ENCODE data around the gene OARD1.

The OARD1 gene

DNA sequence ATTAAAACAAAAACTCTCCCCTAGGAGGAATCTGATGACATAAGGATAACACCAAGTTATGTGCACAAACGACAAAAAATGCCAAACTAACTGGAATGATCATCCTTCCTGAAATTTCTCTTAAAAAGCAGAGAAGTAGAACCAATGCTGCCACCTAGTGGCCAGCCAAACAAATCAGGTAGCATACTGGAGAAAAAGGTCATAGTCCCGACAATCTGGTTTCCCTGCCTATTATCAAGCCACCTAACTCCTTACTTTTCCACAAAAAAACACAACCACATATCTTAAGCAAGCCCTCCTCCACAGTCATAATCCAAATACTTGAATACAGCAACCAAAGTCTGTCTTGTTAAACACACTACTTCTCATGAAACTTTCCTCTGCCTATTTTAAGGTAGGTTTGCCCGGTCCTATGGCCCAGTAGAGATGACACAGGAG lies 5.3 kb downstream of the OARD1 start (continued):
- no peak for TF ChIP-seq ZFP30 (CRISPR knock-in tag; IDR thresholded peaks at IDR 0.05)

DNA sequence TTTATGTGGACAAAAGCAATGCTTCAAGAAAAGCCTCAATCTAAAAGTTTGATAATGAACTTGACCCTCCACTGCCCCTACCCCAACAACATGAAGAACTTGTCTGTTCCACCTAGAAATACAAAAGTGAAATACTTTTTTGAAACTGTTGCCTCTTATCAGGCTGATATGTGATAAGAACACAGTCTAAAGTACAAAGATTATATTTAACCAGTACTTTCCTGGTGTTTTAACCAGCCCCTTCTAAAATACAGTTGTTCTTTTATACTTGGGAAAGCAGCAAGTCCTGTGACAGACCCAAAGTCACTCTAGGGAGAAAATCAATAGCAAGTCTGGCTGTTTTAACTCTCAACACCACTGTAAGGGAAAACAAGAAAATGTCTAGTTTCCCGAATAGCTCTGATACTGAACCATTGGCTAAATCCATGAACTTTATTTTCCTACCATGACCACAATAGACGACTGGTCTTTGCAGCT lies 6.6 kb downstream of the OARD1 start:
- no peak for TF ChIP-seq ZNF70 (CRISPR knock-in tag; IDR thresholded peaks at IDR 0.05)
- TF ChIP-seq, protein P1, sequence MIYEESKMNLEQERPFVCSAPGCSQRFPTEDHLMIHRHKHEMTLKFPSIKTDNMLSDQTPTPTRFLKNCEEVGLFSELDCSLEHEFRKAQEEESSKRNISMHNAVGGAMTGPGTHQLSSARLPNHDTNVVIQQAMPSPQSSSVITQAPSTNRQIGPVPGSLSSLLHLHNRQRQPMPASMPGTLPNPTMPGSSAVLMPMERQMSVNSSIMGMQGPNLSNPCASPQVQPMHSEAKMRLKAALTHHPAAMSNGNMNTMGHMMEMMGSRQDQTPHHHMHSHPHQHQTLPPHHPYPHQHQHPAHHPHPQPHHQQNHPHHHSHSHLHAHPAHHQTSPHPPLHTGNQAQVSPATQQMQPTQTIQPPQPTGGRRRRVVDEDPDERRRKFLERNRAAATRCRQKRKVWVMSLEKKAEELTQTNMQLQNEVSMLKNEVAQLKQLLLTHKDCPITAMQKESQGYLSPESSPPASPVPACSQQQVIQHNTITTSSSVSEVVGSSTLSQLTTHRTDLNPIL (CRISPR knock-in tag; IDR thresholded peaks at IDR 0.05; ENCODE audit: low read depth) = no peak
- no peak for TF ChIP-seq ZC3H10 (CRISPR knock-in tag; IDR thresholded peaks at IDR 0.05)
- TF ChIP-seq CSDC2 (CRISPR knock-in tag; IDR thresholded peaks at IDR 0.05) = no peak
- no peak for TF ChIP-seq ZFP3 (CRISPR knock-in tag; IDR thresholded peaks at IDR 0.05)
- TF ChIP-seq ESRRG (CRISPR knock-in tag; IDR thresholded peaks at IDR 0.05) = no peak
- TF ChIP-seq BACH2 (CRISPR knock-in tag; IDR thresholded peaks at IDR 0.05; ENCODE audit: borderline replicate concordance) = no peak
- TF ChIP-seq, protein P2, sequence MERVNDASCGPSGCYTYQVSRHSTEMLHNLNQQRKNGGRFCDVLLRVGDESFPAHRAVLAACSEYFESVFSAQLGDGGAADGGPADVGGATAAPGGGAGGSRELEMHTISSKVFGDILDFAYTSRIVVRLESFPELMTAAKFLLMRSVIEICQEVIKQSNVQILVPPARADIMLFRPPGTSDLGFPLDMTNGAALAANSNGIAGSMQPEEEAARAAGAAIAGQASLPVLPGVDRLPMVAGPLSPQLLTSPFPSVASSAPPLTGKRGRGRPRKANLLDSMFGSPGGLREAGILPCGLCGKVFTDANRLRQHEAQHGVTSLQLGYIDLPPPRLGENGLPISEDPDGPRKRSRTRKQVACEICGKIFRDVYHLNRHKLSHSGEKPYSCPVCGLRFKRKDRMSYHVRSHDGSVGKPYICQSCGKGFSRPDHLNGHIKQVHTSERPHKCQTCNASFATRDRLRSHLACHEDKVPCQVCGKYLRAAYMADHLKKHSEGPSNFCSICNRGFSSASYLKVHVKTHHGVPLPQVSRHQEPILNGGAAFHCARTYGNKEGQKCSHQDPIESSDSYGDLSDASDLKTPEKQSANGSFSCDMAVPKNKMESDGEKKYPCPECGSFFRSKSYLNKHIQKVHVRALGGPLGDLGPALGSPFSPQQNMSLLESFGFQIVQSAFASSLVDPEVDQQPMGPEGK (CRISPR knock-in tag; IDR thresholded peaks at IDR 0.05; ENCODE audit: borderline replicate concordance) = no peak
- no peak for TF ChIP-seq RARB (CRISPR knock-in tag; IDR thresholded peaks at IDR 0.05)
- no peak for TF ChIP-seq PPARA (CRISPR knock-in tag; IDR thresholded peaks at IDR 0.05; ENCODE audit: borderline replicate concordance)
- TF ChIP-seq ISL1 (CRISPR knock-in tag; IDR thresholded peaks at IDR 0.05) = no peak
- no peak for TF ChIP-seq TCF4 (CRISPR knock-in tag; IDR thresholded peaks at IDR 0.05; ENCODE audit: borderline replicate concordance)
- no peak for TF ChIP-seq ZFP30 (CRISPR knock-in tag; IDR thresholded peaks at IDR 0.05)
- TF ChIP-seq, protein P3, sequence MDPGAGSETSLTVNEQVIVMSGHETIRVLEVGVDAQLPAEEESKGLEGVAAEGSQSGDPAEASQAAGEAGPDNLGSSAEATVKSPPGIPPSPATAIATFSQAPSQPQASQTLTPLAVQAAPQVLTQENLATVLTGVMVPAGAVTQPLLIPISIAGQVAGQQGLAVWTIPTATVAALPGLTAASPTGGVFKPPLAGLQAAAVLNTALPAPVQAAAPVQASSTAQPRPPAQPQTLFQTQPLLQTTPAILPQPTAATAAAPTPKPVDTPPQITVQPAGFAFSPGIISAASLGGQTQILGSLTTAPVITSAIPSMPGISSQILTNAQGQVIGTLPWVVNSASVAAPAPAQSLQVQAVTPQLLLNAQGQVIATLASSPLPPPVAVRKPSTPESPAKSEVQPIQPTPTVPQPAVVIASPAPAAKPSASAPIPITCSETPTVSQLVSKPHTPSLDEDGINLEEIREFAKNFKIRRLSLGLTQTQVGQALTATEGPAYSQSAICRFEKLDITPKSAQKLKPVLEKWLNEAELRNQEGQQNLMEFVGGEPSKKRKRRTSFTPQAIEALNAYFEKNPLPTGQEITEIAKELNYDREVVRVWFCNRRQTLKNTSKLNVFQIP (CRISPR knock-in tag; IDR thresholded peaks at IDR 0.05; ENCODE audit: borderline replicate concordance, low read depth) = no peak
- no peak for ATAC-seq

DNA sequence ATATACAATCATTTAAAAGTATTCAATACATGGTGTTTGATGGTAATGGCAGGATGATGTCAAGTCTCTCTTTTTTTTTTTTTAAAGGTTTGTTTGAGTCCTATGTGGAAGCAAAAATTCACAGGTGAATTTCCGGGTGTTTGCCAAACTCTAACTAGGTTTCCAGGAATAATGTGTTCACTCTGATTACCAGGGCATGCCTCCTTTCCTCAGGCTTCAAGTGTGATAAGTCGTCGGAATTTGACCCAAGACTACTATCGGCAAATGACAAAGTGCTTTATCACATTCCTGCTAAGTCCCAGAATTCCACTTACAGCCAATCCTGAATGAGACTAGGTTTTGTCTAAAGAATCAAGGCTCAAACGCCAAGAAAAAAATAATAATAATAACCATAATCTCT lies 7.3 kb downstream of the OARD1 start:
- ATAC-seq = no peak
- TF ChIP-seq OSR1 (CRISPR knock-in tag; IDR thresholded peaks at IDR 0.05) = no peak
- TF ChIP-seq ZFP3 (CRISPR knock-in tag; IDR thresholded peaks at IDR 0.05) = no peak
- TF ChIP-seq, protein P4, sequence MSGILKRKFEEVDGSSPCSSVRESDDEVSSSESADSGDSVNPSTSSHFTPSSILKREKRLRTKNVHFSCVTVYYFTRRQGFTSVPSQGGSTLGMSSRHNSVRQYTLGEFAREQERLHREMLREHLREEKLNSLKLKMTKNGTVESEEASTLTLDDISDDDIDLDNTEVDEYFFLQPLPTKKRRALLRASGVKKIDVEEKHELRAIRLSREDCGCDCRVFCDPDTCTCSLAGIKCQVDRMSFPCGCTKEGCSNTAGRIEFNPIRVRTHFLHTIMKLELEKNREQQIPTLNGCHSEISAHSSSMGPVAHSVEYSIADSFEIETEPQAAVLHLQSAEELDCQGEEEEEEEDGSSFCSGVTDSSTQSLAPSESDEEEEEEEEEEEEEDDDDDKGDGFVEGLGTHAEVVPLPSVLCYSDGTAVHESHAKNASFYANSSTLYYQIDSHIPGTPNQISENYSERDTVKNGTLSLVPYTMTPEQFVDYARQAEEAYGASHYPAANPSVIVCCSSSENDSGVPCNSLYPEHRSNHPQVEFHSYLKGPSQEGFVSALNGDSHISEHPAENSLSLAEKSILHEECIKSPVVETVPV (CRISPR knock-in tag; IDR thresholded peaks at IDR 0.05) = no peak
- no peak for TF ChIP-seq ARNTL (CRISPR knock-in tag; IDR thresholded peaks at IDR 0.05; ENCODE audit: borderline replicate concordance, low read depth)
- TF ChIP-seq ZNF565 (CRISPR knock-in tag; conservative IDR thresholded peaks at IDR 0.05; ENCODE audit: low read depth) = no peak
- TF ChIP-seq CSDC2 (CRISPR knock-in tag; IDR thresholded peaks at IDR 0.05) = no peak
- TF ChIP-seq ZC3H10 (CRISPR knock-in tag; IDR thresholded peaks at IDR 0.05) = no peak
- TF ChIP-seq, protein P2 (CRISPR knock-in tag; IDR thresholded peaks at IDR 0.05; ENCODE audit: borderline replicate concordance) = no peak
- TF ChIP-seq ZNF8 (CRISPR knock-in tag; IDR thresholded peaks at IDR 0.05) = no peak

DNA sequence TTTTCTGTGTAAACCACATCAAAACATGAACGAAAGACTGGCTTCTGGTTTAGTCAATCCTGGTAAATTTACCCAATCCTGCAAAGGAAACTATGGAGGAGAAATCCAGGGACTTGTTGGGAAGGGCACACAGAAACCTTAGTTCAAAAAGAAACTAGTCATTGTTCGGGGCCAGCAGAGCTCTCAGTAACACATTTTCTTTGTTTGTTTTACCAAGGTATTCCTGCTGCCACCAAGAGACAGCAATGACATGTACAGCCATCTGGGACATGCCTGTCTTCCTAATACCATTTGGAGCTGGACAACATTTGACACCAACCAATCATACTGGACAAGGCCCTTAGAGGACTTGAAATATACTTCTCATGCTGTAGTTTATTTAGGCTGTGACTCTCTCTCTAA lies 8.3 kb downstream of the OARD1 start:
- no peak for ATAC-seq
- TF ChIP-seq BACH2 (CRISPR knock-in tag; IDR thresholded peaks at IDR 0.05; ENCODE audit: borderline replicate concordance) (no peak), ZC3H10 (CRISPR knock-in tag; IDR thresholded peaks at IDR 0.05) (no peak), ZFP30 (CRISPR knock-in tag; IDR thresholded peaks at IDR 0.05) (no peak), OSR1 (CRISPR knock-in tag; IDR thresholded peaks at IDR 0.05) (no peak), RARB (CRISPR knock-in tag; IDR thresholded peaks at IDR 0.05) (no peak), ZNF8 (CRISPR knock-in tag; IDR thresholded peaks at IDR 0.05) (no peak)
- TF ChIP-seq, protein P2 (CRISPR knock-in tag; IDR thresholded peaks at IDR 0.05; ENCODE audit: borderline replicate concordance) = no peak

Data from SK-N-SH treated with all-trans-retinoic acid at 6 μM for 48 hours (cell line).